HCEC 1CT (cell line): Measurements from ENCODE around the gene TGFBR2.

Experiments
- DNase-seq: peaks from one replicate; pipeline ENCODE4 v3.0.0-alpha.2; 2017

TGFBR2 gene

DNA sequence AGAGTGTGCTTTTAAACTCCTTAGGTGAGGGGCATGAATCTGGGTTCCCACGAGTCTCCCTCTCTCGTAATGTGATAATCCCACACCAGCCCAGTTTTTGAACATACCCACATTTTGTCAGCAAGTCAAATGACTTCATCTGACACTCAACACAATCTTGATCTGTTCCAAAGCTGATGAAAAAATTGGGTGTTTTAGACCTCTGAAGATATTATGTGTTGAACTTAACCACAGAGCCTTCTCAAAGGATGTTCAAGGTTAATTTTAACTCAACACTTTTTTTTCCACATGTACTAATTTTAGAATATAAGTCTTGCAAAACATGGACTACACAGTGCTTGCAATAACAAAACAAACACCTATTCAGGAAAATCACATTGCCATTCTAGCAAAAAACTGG, 123.1 kb downstream of the TGFBR2 start:
- no peak for DNase-seq

- DNase-seq, result no peak
These were observed 123.5 kb downstream of the TGFBR2 start for GRCh38 chr3:30729936-30730335.

DNA sequence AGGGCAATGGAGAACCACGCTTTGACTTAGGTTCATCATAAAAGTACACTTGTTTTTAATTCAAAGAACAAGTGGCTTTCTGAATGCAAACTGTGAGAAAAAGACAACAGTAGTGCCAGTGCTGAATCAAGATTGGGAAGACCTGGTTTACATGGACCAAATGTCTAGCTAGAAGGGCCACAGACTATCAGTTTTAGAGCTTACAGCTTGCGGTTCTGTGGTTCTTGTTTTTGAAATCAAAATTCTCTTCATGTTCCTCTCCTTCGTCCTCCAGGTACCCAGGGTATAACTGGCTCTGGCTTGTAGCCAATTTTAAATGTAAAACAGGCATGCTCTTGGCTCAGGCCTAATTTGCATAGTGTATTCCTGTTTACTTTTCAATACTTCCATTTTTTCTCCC, 124.6 kb downstream of the TGFBR2 start:
- DNase-seq, result no peak

GRCh38 chr3:30733209-30733608, 126.8 kb downstream of the TGFBR2 start:
- no peak for DNase-seq

GRCh38 chr3:30733696-30734095, 127.3 kb downstream of the TGFBR2 start:
- no peak for DNase-seq

DNA sequence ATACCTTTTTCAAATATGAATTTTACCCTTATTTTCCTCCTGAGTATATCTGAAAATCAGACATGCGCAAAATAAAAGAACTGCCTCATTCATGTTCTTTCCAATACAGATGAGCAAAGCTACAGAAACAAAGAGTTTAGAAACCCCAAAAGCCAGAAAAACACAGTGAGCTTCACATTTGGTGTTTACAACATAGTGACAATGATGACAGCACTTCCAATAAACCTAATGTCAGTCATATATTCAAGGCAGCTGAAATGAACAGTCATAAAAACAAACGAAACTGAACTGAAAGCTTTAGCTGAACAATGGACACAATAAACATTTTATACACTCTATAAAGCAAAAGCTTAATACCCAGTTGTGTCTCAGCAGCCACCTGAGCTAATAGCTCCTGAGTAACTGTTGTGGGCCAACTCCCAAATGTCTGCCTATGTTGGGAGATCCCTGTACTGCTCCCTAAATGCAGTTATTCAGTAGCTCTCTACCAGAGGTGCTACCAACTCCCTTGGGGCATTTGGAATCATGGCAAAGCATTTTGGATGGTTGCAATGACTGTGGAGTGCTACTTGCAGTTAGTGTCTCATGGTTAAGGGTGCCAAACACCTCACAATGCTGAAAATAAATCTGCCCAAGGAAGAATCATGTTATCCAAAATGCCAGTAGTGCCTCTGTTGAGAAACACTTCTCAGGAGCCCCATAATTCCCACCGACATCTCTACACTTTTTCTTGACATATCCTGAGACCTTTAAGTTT, 131.5 kb downstream of the TGFBR2 start:
- no peak for DNase-seq

DNA sequence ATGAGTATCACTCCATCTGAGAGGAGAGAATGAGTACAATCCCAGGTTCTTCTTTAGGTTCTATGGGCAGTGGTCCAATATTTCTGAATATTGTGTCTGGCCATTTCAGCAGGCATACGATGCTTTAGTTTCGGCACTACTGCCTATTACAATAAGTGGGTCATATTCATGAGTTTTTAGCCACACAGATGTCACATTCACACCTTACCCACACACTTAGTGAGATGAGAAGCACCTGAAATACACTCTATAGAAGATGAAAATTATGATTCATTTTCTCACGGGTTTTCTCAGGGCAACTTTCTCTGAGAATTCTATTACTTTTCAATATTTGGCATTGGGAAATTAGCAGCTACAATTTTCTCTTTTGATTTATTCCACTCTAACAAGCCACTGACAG, 132.2 kb downstream of the TGFBR2 start:
- no peak for DNase-seq

DNA sequence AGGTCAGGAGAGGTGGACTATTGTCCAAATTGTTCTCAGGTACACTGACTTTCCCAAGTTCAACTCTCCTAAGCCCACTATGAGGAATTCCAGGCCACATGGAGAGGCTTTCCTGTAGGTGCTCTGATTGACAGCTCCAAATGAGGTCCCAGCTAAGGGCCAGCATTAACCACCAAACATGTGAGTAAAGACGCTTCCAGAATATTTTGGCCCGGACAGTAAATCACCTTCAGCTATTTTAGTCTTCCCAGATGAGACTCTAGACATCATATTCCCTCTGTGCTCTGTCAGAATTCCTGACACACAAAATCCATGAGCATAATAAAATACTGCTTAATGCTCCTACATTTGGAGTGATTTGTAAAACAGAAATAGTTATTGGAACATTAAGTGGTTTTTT, 135.5 kb downstream of the TGFBR2 start:
- DNase-seq, result no peak

DNA sequence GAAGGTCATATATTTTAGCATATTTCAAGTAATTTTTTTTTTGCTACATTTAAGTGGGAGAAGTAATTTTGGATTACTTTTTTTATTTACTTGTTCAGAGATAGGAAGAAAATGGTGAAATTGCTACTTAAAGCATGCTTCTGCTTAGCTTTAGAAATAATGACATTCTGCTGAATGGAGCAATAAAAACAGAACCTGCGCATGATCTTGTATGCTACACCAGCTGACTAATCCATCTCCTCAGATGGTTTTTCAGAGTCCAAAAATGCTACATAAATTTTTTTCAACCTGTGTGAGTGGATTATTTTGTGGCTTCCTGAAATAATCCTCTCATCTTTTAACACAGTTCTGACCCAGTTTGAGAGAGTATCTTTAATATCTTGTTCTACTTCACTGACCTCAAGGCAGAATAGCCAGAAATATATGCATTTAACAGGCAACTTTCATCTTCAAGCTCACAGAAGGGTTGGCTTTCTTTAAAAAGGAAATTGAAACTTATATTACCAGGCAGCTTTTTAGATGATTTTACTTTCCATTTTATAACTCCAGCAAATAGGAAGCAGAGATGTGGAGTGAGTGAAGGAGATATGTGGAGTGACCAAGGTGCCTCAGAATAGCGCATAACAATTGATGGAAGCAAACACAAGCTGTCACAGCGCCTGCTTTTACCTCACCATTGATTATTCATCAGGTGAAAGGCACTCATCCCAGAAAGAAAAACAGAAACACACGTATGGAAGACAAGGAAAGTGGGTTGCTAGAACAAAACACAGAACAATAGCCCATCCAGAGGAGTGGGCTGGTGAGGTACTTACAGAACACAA, 136.6 kb downstream of the TGFBR2 start:
- DNase-seq, result no peak
